ENCODE measurements around the gene MND1. TPM values are rescaled to one million over a fixed set of nuclear protein-coding genes. Genes with fewer than 3 reads are reported as not detected.

The MND1 gene
- total and polyA plus RNA-seq, 2 donors (not counting 3 experiments of a cell fraction or from before 2014, with no cell fraction given): 0.66 to 7.7 TPM

- Histone ChIP-seq H3K9me1 (replicated peaks; ENCODE audit: control insufficient read depth, extremely low read depth, insufficient read depth, low read length) (no peaks in the 10 kb centered on the region), H3K4me3 (replicated peaks in 1 of 3; ENCODE audit: insufficient read depth in 1 of 3, low read depth in 1 of 3, low read length in 3 of 3) (no peak overlapping the region), H3K27ac (ENCODE audit: insufficient read depth, low read depth, low read length) (no peak overlapping the region), H2AFZ (ENCODE audit: low read depth, low read length) (no peak overlapping the region), H4K20me1 (replicated peaks; ENCODE audit: control insufficient read depth, extremely low read depth, insufficient read depth, low read length) (no peaks in the 10 kb centered on the region), H3K27me3 (ENCODE audit: control insufficient read depth in 2 of 2, insufficient read depth in 2 of 2, low read length in 2 of 2) (no peaks in the 10 kb centered on the region), H3K9ac (replicated peaks; ENCODE audit: extremely low read depth, insufficient read depth, low read length) (no peak overlapping the region), H3K4me2 (ENCODE audit: insufficient read depth, low read length) (no peak overlapping the region), H3K36me3 (ENCODE audit: control insufficient read depth in 2 of 2, extremely low read depth in 1 of 2, insufficient read depth in 2 of 2, low read length in 2 of 2) (peaks cover 0 to 3% of the 10 kb centered on the region in 2 experiments), H3K9me3 (replicated peaks; ENCODE audit: control insufficient read depth, insufficient read depth, low read length) (no peaks in the 10 kb centered on the region), H3K4me1 (ENCODE audit: control insufficient read depth, extremely low read depth, insufficient read depth, low read length) (no peaks in the 10 kb centered on the region), H3K79me2 (ENCODE audit: control insufficient read depth, insufficient read depth, low read length) (no peaks in the 10 kb centered on the region)
- ChIA-PET CTCF (interaction anchor here (1.2 kb wide), 1 partner anchor 154 kb away, joined by 4 read pairs; no protein-coding TSS in a partner anchor), POLR2A (no interaction called here)
- DNase-seq (ENCODE audit: low read depth, low spot score) (no peak), FAIRE-seq (no peak)
- dilution Hi-C loops (cut with MboI; ENCODE audit: extremely low pct_ligation_motif_present, low sequenced_read_pairs): no loop called here
- TF ChIP-seq FOS (IDR thresholded peaks at IDR 0.05; ENCODE audit: borderline replicate concordance, insufficient read depth, low read length) (no peak), GATA2 (IDR thresholded peaks at IDR 0.05; ENCODE audit: insufficient read depth, insufficient read length, low read depth, low read length) (no peak), CTCF (IDR thresholded peaks at IDR 0.05; ENCODE audit: extremely low read depth in 1 of 2, insufficient read depth in 1 of 2, low read depth in 1 of 2, low read length in 2 of 2) (no peak), MYC (IDR thresholded peaks at IDR 0.05; ENCODE audit: low read depth, low read length) (no peak), MAX (IDR thresholded peaks at IDR 0.05; ENCODE audit: insufficient read depth, insufficient read length) (no peak)
- intact Hi-C loops (cut with micrococcal nuclease): no loop called here
- no TSS peak for BruUV-seq (replicated peaks)
Observed at GRCh38 chr4:153297116-153297515, 47.4 kb upstream of the MND1 start.

- Histone ChIP-seq H4K20me1 (replicated peaks; ENCODE audit: control insufficient read depth, extremely low read depth, insufficient read depth, low read length) (no peaks in the 10 kb centered on the region), H3K9ac (replicated peaks; ENCODE audit: extremely low read depth, insufficient read depth, low read length) (no peak overlapping the region), H3K79me2 (ENCODE audit: control insufficient read depth, insufficient read depth, low read length) (no peaks in the 10 kb centered on the region), H3K4me3 (replicated peaks in 1 of 3; ENCODE audit: insufficient read depth in 1 of 3, low read depth in 1 of 3, low read length in 3 of 3) (no peak overlapping the region), H3K4me2 (ENCODE audit: insufficient read depth, low read length) (no peak overlapping the region), H3K36me3 (ENCODE audit: control insufficient read depth in 2 of 2, extremely low read depth in 1 of 2, insufficient read depth in 2 of 2, low read length in 2 of 2) (no peaks in the 10 kb centered on the region), H2AFZ (ENCODE audit: low read depth, low read length) (no peak overlapping the region), H3K4me1 (ENCODE audit: control insufficient read depth, extremely low read depth, insufficient read depth, low read length) (no peaks in the 10 kb centered on the region), H3K9me1 (replicated peaks; ENCODE audit: control insufficient read depth, extremely low read depth, insufficient read depth, low read length) (no peaks in the 10 kb centered on the region), H3K27me3 (ENCODE audit: control insufficient read depth in 2 of 2, insufficient read depth in 2 of 2, low read length in 2 of 2) (no peaks in the 10 kb centered on the region), H3K27ac (ENCODE audit: insufficient read depth, low read depth, low read length) (no peak overlapping the region), H3K9me3 (replicated peaks; ENCODE audit: control insufficient read depth, insufficient read depth, low read length) (no peaks in the 10 kb centered on the region)
- DNase-seq (ENCODE audit: low read depth, low spot score) (no peak), FAIRE-seq (no peak)
- ChIA-PET CTCF (interaction anchor here (0.9 to 2.7 kb wide), 4 partner anchors 17 to 332 kb away, joined by 3 to 10 read pairs (median 3); no protein-coding TSS in a partner anchor), POLR2A (no interaction called here)
- no peak for TF ChIP-seq POLR2A (IDR thresholded peaks at IDR 0.05; ENCODE audit: low read depth, low read length)
- no peak for TF ChIP-seq GATA2 (IDR thresholded peaks at IDR 0.05; ENCODE audit: insufficient read depth, insufficient read length, low read depth, low read length)
- no peak for TF ChIP-seq EZH2 (IDR thresholded peaks at IDR 0.05; ENCODE audit: borderline replicate concordance, low read depth, low read length, severe bottlenecking)
- TF ChIP-seq POLR2AphosphoS5 (IDR thresholded peaks at IDR 0.05; ENCODE audit: insufficient read depth, low read depth, low read length): no peak
- no peak for TF ChIP-seq MYC (IDR thresholded peaks at IDR 0.05; ENCODE audit: low read depth, low read length)
- TF ChIP-seq FOS (IDR thresholded peaks at IDR 0.05; ENCODE audit: borderline replicate concordance, insufficient read depth, low read length): no peak
- TF ChIP-seq MAX (IDR thresholded peaks at IDR 0.05; ENCODE audit: insufficient read depth, insufficient read length): no peak
- TF ChIP-seq JUN (IDR thresholded peaks at IDR 0.05; ENCODE audit: borderline replicate concordance, insufficient read depth, insufficient read length, low read depth): no peak
- TF ChIP-seq CTCF (IDR thresholded peaks at IDR 0.05; ENCODE audit: extremely low read depth in 1 of 2, insufficient read depth in 1 of 2, low read depth in 1 of 2, low read length in 2 of 2): no peak
- no TSS peak for BruUV-seq (replicated peaks)
- intact Hi-C loops (cut with micrococcal nuclease): no loop called here
- dilution Hi-C loops (cut with MboI; ENCODE audit: extremely low pct_ligation_motif_present, low sequenced_read_pairs): no loop called here
Observed at GRCh38 chr4:153310793-153311192, 33.7 kb upstream of the MND1 start.

All from endothelial cell of umbilical vein (primary cell).